B cell (primary cell): ENCODE measurements around the gene RPL39. TPM values are rescaled to one million over a fixed set of nuclear protein-coding genes. Genes with fewer than 3 reads are reported as not detected.
"Not testable (repeated sequence)": the region's sequence is repeated elsewhere in the genome, so short reads cannot be mapped to it uniquely, and the experiment has no call there.

Source experiments
- ATAC-seq: fragments of 200-7000 bp; cut with Tn5 transposase; one replicate; pipeline ENCODE4 v1.10.0; 2021; ENCODE audit warnings: low read depth, mild to moderate bottlenecking, moderate number of reproducible peaks, moderate library complexity
- CTCF ChIA-PET: fragments of 350-600 bp; sonication (Branson Sonifier 250); formaldehyde crosslinking; loops from one replicate; lab custom pipeline; 2021; ENCODE audit warnings: antibody characterized with exemption, inconsistent platforms; lab: Charles Lee
- POLR2A ChIA-PET: fragments of 350-600 bp; sonication (Branson Sonifier 250); formaldehyde crosslinking; loops from one replicate; lab custom pipeline; 2021; ENCODE audit warnings: antibody characterized with exemption; lab: Charles Lee
- DNase-seq: peaks from one replicate; pipeline ENCODE4 v3.0.0; 2013
- H2AFZ ChIP-seq: 2 replicates; pipeline ENCODE4 v1.6.1; 2012; ENCODE audit warnings: mild to moderate bottlenecking, low read depth, low read length; ENCODE audit not compliant: insufficient read depth, poor library complexity, severe bottlenecking
- H3K27ac ChIP-seq, 2 donors: 1 replicate in 1 of 2; 2 replicates in 1 of 2; pipeline ENCODE4 v1.5.1; 2012 to 2013; ENCODE audit warnings: low read length in 2 of 2, mild to moderate bottlenecking in 2 of 2, moderate library complexity in 1 of 2
- H3K27me3 ChIP-seq, 4 experiments: fragments of 200-600 bp in 1 of 4; sonication (generic) in 1 of 4; replicated peaks in 1 of 4; 1 replicate in 2 of 4; 2 replicates in 2 of 4; pipeline versions ENCODE4 v1.6.1 to v1.7.0; 2013 to 2016; ENCODE audit warnings: low read length in 3 of 4, mild to moderate bottlenecking in 2 of 4, mixed read lengths in 1 of 4, moderate library complexity in 1 of 4; ENCODE audit not compliant: insufficient read depth in 4 of 4, control insufficient read depth in 3 of 4; ENCODE audit errors: control extremely low read depth in 1 of 4
- H3K36me3 ChIP-seq, 2 experiments: replicated peaks in 1 of 2; 1 replicate in 1 of 2; 2 replicates in 1 of 2; pipeline versions ENCODE4 v1.6.1 to v1.7.1; 2013; ENCODE audit warnings: low read length in 1 of 2; ENCODE audit not compliant: insufficient read depth in 2 of 2, control insufficient read depth in 1 of 2; ENCODE audit errors: control extremely low read depth in 1 of 2, extremely low read depth in 1 of 2
- H3K4me1 ChIP-seq, 2 donors: fragments of 200-600 bp in 1 of 2; sonication (generic) in 1 of 2; 1 replicate in 1 of 2; 2 replicates in 1 of 2; pipeline versions ENCODE4 v1.5.1 to v1.6.1; 2013 to 2017; ENCODE audit warnings: low read length in 2 of 2; ENCODE audit not compliant: control insufficient read depth in 2 of 2, insufficient read depth in 2 of 2
- H3K4me2 ChIP-seq: replicated peaks from 2 replicates; pipeline ENCODE3; 2012; ENCODE audit warnings: mild to moderate bottlenecking, low read depth, low read length; ENCODE audit not compliant: poor library complexity, severe bottlenecking
- H3K4me3 ChIP-seq, 5 experiments: fragments of 200-600 bp in 1 of 5; sonication (generic) in 1 of 5; 1 replicate in 3 of 5; 2 replicates in 2 of 5; pipeline versions ENCODE4 v1.5.1 to v1.7.0; 2011 to 2016; ENCODE audit warnings: low read length in 4 of 5, mild to moderate bottlenecking in 4 of 5, low read depth in 2 of 5, control low read depth in 1 of 5, moderate library complexity in 1 of 5; ENCODE audit not compliant: insufficient read depth in 1 of 5; ENCODE audit errors: control extremely low read depth in 1 of 5, extremely low read depth in 1 of 5
- H3K79me2 ChIP-seq: fragments of 200-600 bp; sonication (generic); one replicate; pipeline ENCODE4 v1.6.0; 2016; ENCODE audit warnings: low read length; ENCODE audit not compliant: control insufficient read depth, insufficient read depth
- H3K9ac ChIP-seq: fragments of 200-600 bp; sonication (generic); 2 replicates; pipeline ENCODE4 v1.6.1; 2017; ENCODE audit warnings: mild to moderate bottlenecking, low read length, moderate library complexity
- H3K9me3 ChIP-seq, 3 donors: one replicate each; pipeline versions ENCODE4 v1.6.1 to v1.7.1; 2013; ENCODE audit warnings: low read length in 2 of 3; ENCODE audit not compliant: control insufficient read depth in 2 of 3, insufficient read depth in 1 of 3; ENCODE audit errors: control extremely low read depth in 1 of 3
- H4K20me1 ChIP-seq: 2 replicates; pipeline ENCODE4 v1.6.0; 2012; ENCODE audit warnings: mild to moderate bottlenecking, low read length; ENCODE audit not compliant: insufficient read depth, control insufficient read depth, poor library complexity, severe bottlenecking
- H3K27ac Mint-ChIP-seq: one replicate; pipeline ENCODE4 v1.8.0; 2021; ENCODE audit warnings: mixed read lengths
- H3K27me3 Mint-ChIP-seq: one replicate; pipeline ENCODE4 v1.8.0; 2021; ENCODE audit warnings: mixed read lengths
- H3K4me1 Mint-ChIP-seq: one replicate; pipeline ENCODE4 v1.8.0; 2021; ENCODE audit warnings: mixed read lengths
- H3K4me3 Mint-ChIP-seq: one replicate; pipeline ENCODE4 v1.8.0; 2021; ENCODE audit warnings: mixed read lengths
- H3K9me3 Mint-ChIP-seq: one replicate; pipeline ENCODE4 v1.8.0; 2022; ENCODE audit warnings: mixed read lengths; ENCODE audit not compliant: insufficient read depth
- EZH2 ChIP-seq: IDR thresholded peaks from 2 replicates; pipeline ENCODE4 v1.6.1; 2012; ENCODE audit warnings: borderline replicate concordance, low read depth, mild to moderate bottlenecking, moderate library complexity, low read length; ENCODE audit not compliant: insufficient read depth, poor library complexity, severe bottlenecking
- WGBS: methylation state at CpG from one replicate; pipeline ENCODE4 v1.1.5; 2013; ENCODE audit warnings: missing lambda C conversion rate; ENCODE audit not compliant: insufficient coverage; 5-methylcytosine and 5-hydroxymethylcytosine counted together
- intact Hi-C: fragments of 100-400 bp; cut with micrococcal nuclease; formaldehyde crosslinking; loops from one replicate; pipeline ENCODE4 v1.10.0; 2022
- polyA plus RNA-seq: library from polyadenylated mRNA; depleted of rRNA; stranded (reverse); fragments of >200 nt; gene quantifications from 2 replicates; pipeline ENCODE4 v1.2.3, GENCODE V29; 2012
- total RNA-seq, 2 donors: library from RNA; stranded (reverse); fragments of 120-200 nt in 1 of 2; gene quantifications; 1 replicate in 1 of 2; 2 replicates in 1 of 2; pipeline versions ENCODE4 v1.2.3 to v1.2.4, GENCODE V29; 2013 to 2022
- TF ChIP-seq, protein P1 (sequence below): fragments of 200-600 bp; IDR thresholded peaks from one replicate; pipeline ENCODE4 v1.8.0; 2022; ENCODE audit warnings: antibody characterized with exemption, mild to moderate bottlenecking

The RPL39 gene
- total and polyA plus RNA-seq, 2 donors (not counting 1 experiment from before 2014, with no cell fraction given) = 3,356 to 3,572 TPM

DNA sequence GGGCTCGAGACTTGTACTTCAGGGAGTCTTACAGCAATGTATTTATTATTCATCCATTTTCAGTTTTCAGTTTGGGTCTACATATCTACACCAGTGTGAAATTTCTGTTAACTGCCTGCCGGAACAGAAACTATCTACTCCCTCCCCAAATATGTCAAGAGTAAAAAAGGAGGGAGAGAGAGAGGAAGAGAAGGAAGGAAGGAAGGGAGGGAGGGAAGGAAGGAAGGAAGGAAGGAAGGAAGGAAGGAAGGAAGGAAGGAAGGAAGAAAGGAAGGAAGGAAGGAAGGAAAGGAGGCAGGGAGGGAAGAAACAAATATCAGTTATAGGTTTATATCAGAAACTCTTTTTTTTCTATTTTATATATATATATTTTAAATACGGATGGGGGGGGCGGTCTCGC lies 12.6 kb downstream of the RPL39 start:
- no peak for TF ChIP-seq EZH2
- TF ChIP-seq, protein P1, sequence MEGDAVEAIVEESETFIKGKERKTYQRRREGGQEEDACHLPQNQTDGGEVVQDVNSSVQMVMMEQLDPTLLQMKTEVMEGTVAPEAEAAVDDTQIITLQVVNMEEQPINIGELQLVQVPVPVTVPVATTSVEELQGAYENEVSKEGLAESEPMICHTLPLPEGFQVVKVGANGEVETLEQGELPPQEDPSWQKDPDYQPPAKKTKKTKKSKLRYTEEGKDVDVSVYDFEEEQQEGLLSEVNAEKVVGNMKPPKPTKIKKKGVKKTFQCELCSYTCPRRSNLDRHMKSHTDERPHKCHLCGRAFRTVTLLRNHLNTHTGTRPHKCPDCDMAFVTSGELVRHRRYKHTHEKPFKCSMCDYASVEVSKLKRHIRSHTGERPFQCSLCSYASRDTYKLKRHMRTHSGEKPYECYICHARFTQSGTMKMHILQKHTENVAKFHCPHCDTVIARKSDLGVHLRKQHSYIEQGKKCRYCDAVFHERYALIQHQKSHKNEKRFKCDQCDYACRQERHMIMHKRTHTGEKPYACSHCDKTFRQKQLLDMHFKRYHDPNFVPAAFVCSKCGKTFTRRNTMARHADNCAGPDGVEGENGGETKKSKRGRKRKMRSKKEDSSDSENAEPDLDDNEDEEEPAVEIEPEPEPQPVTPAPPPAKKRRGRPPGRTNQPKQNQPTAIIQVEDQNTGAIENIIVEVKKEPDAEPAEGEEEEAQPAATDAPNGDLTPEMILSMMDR = no peak
- H3K27me3 ChIP-seq = no peaks in the 10 kb centered on the region
- DNase-seq (no peak), ATAC-seq (no peak)
- Mint-ChIP-seq H3K27me3 (no peaks in the 10 kb centered on the region), H3K9me3 (no peaks in the 10 kb centered on the region), H3K4me1 (peaks cover 27% of the 10 kb centered on the region), H3K4me3 (no peak overlapping the region), H3K27ac (peak overlapping the region; percentile 32)
- no peaks in the 10 kb centered on the region for H3K9me3 ChIP-seq
- H3K4me1 ChIP-seq = peaks cover 4 to 24% of the 10 kb centered on the region in 2 donors
- no peak overlapping the region for H3K27ac ChIP-seq
- CTCF ChIA-PET = interaction anchor here (0.8 to 2.0 kb wide), 8 partner anchors 23 to 262 kb away, joined by 3 to 16 read pairs (median 7); partner anchors contain the start of gene SEPTIN6
- no peak overlapping the region for H2AFZ ChIP-seq
- POLR2A ChIA-PET = interaction anchor here (0.8 kb wide), 2 partner anchors 13 to 85 kb away, joined by 3 to 4 read pairs; partner anchors contain the start of gene RPL39
- H3K36me3 ChIP-seq = peaks cover 0 to 8% of the 10 kb centered on the region in 2 experiments
- H3K4me3 ChIP-seq = no peak overlapping the region
- no peak overlapping the region for H3K4me2 ChIP-seq
- H3K79me2 ChIP-seq = no peaks in the 10 kb centered on the region
- no peaks in the 10 kb centered on the region for H4K20me1 ChIP-seq
- H3K9ac ChIP-seq = no peak overlapping the region
- no CpG with 5 or more reads among the region's 5 CpGs for WGBS
- intact Hi-C loops = loop anchor here (1.0 to 2.0 kb wide), 3 partner anchors 48 to 263 kb away; no protein-coding TSS in a partner anchor

DNA sequence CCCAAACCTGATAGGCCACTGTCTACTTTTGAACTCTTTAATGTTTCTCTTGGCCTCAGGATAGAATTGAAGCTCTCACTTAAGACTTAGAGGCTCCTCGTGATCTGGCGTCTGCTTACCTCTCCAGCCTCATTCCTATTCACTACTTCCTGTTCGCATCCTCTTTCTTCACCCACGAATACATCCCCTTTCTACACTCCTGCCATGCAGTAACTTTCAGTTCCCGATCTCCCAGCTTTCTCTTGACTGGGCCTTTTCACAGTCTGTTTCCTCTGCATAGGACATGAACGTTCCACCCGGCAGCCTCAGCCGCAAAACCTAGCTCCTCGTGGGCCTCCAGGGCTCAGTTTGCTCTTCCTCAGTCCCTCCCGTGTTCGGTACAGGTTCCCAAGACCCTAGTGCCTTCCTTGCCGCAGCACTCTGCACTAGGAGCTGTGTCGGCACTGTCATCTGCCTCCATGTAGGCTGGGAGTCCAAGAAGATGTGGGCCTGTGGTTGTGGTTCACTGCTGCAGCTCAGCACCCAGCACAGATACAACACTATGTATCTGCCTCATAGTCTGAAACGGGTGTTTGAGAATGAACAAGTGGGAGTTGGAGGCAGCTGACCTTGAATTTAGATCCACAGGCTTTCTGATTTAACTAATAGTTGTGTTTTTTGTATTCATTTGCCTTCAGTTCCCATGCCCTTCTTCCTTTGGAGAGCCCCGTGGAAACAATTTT lies 15.8 kb downstream of the RPL39 start:
- no peaks in the 10 kb centered on the region for H3K9me3 ChIP-seq
- Mint-ChIP-seq H3K27ac (peak overlapping the region; percentile 94), H3K4me1 (peaks cover 26% of the 10 kb centered on the region), H3K4me3 (peak overlapping the region; percentile 67), H3K27me3 (no peaks in the 10 kb centered on the region), H3K9me3 (no peaks in the 10 kb centered on the region)
- H3K27ac ChIP-seq = peak overlapping the region; percentile 17 to 24
- H3K9ac ChIP-seq = no peak overlapping the region
- H3K79me2 ChIP-seq = no peaks in the 10 kb centered on the region
- WGBS = 50% methylated on average over 10 of the region's 15 CpGs
- POLR2A ChIA-PET = interaction anchor here (0.6 to 1.4 kb wide), 4 partner anchors 12 to 85 kb away, joined by 3 to 7 read pairs (median 4); partner anchors contain the start of gene RPL39
- no peak overlapping the region for H2AFZ ChIP-seq
- intact Hi-C loops = no loop called here
- no peaks in the 10 kb centered on the region for H4K20me1 ChIP-seq
- peaks cover 5 to 23% of the 10 kb centered on the region in 2 donors for H3K4me1 ChIP-seq
- TF ChIP-seq, protein P1 = no peak
- no peak for TF ChIP-seq EZH2
- CTCF ChIA-PET = interaction anchor here (1.2 to 2.9 kb wide), 6 partner anchors 9 to 260 kb away, joined by 3 to 9 read pairs (median 6); partner anchors contain the start of gene SOWAHD
- H3K4me2 ChIP-seq = peak overlapping the region; percentile 29
- no peak for ATAC-seq
- no peaks in the 10 kb centered on the region for H3K27me3 ChIP-seq
- H3K4me3 ChIP-seq = peak overlapping the region in 1 of 5 experiments; percentile 29
- DNase-seq = peak; percentile 23
- H3K36me3 ChIP-seq = no peaks in the 10 kb centered on the region

DNA sequence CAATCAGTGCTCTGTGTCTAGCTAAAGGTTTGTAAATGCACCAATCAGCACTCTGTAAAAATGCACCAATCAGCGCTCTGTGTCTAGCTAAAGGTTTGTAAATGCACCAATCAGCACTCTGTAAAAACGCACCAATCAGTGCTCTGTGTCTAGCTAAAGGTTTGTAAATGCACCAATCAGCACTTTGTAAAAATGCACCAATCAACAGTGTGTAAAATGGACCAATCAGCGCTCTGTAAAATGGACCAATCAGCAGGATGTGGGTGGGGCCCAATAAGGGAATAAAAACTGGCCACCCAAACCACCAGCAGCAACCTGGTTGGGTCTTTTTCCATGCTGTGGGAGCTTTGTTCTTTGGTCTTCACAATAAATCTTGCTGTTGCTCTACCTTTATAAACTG lies 22.0 kb downstream of the RPL39 start:
- not testable (repeated sequence) for H2AFZ ChIP-seq

More for the DNA sequence above, 22.0 kb downstream of the RPL39 start:
- CTCF ChIA-PET, H3K4me3 Mint-ChIP-seq, H3K79me2 ChIP-seq, H3K9ac ChIP-seq, H3K27ac Mint-ChIP-seq, H4K20me1 ChIP-seq, H3K4me2 ChIP-seq, POLR2A ChIA-PET, H3K27me3 Mint-ChIP-seq, ATAC-seq, H3K9me3 Mint-ChIP-seq, DNase-seq, intact Hi-C loops, H3K27me3 ChIP-seq, H3K4me3 ChIP-seq, H3K36me3 ChIP-seq, H3K9me3 ChIP-seq, H3K27ac ChIP-seq: not testable (repeated sequence)
- H3K4me1 ChIP-seq = peaks cover 18 to 33% of the 10 kb centered on the region in 2 donors
- peaks cover 26% of the 10 kb centered on the region for H3K4me1 Mint-ChIP-seq
- no CpG with 5 or more reads among the region's 3 CpGs for WGBS
